Activated CD8-positive, alpha-beta memory T cell treated with anti-CD3 and anti-CD28 coated beads, Interleukin-2, amount 10 ng/mL, durations not matched to agents 7 days and 5 days (primary cell): ENCODE results near the gene MAST4. TPM values are rescaled to one million over a fixed set of nuclear protein-coding genes. Genes with fewer than 3 reads are reported as not detected.

Experiments
- ATAC-seq: fragments of 150-1000 bp; cut with Tn5 transposase; one replicate; pipeline ENCODE4 v1.10.0; 2021; ENCODE audit warnings: moderate library complexity
- CTCF ChIA-PET: fragments of 350-600 bp; sonication (Branson Sonifier 250); formaldehyde crosslinking; loops from one replicate; lab custom pipeline; 2021; ENCODE audit warnings: antibody characterized with exemption; lab: Charles Lee
- DNase-seq: peaks from one replicate; pipeline ENCODE4 v3.0.0-alpha.2; 2020
- H3K27ac Mint-ChIP-seq: one replicate; pipeline ENCODE4 v1.8.0; 2021; ENCODE audit warnings: mild to moderate bottlenecking, mixed read lengths
- H3K27me3 Mint-ChIP-seq: one replicate; pipeline ENCODE4 v1.8.0; 2021; ENCODE audit warnings: mixed read lengths
- H3K36me3 Mint-ChIP-seq: one replicate; pipeline ENCODE4 v1.8.0; 2021; ENCODE audit warnings: mild to moderate bottlenecking, mixed read lengths
- H3K4me1 Mint-ChIP-seq: one replicate; pipeline ENCODE4 v1.8.0; 2021; ENCODE audit warnings: mixed read lengths
- H3K4me3 Mint-ChIP-seq: one replicate; pipeline ENCODE4 v1.8.0; 2021; ENCODE audit warnings: mild to moderate bottlenecking, moderate library complexity, mixed read lengths
- H3K9me3 Mint-ChIP-seq: one replicate; pipeline ENCODE4 v1.8.0; 2022; ENCODE audit warnings: low read depth, mixed read lengths
- total RNA-seq, 2 experiments: library from RNA; stranded (reverse); gene quantifications; one replicate each; pipeline ENCODE4 v1.2.3, GENCODE V29; 2021

Gene MAST4
- total RNA-seq, 2 experiments from 2014 or later = 21.6 to 25.2 TPM

DNA sequence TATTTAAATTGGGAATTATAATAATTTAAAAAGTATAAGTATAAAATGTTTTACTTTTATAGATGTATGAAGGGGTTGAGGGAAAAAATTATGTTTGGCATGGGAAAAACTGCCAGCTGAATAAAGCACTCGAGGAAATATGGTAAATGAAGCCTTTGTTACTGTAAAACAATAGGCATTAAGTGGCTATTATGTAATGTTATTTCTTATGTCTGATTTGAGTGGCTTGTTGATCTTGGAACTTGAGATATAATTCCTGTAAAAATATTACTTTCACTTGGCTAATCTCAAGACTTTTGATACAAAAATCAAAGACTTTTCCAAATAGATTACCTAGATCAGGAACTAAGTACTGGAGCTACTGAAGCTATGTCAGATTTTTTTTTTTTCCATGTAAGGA is 417.5 kb downstream of the MAST4 start:
- H3K4me1 Mint-ChIP-seq = peaks cover 24% of the 10 kb centered on the region
- ATAC-seq = no peak
- H3K9me3 Mint-ChIP-seq = no peaks in the 10 kb centered on the region

DNA sequence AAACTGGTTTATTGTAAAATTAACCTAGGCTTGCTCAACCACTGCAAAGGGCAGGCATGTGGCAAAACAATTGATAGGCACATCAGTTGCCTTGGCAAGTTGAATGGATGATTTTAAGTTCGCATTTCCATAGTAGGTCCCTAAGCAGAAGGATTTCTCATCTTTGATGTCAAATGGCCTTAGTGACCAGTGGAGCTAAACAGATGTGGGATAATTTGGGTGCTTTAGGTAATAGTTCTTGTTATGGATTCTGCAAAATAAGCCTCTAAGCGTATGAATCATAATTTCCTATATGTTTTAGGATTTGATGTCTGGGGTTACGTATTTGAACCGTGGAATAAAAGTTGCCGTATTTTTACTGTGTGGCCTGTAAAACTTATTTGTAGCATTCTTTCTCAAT is 418.0 kb downstream of the MAST4 start:
- Mint-ChIP-seq H3K4me1 (peaks cover 20% of the 10 kb centered on the region), H3K27ac (no peak overlapping the region), H3K4me3 (no peak overlapping the region), H3K9me3 (no peaks in the 10 kb centered on the region), H3K27me3 (no peaks in the 10 kb centered on the region), H3K36me3 (peaks cover 4% of the 10 kb centered on the region)
- CTCF ChIA-PET = interaction anchor here (0.9 kb wide), 1 partner anchor 79 kb away, joined by 3 read pairs; no protein-coding TSS in a partner anchor
- DNase-seq (no peak), ATAC-seq (no peak)

More for the DNA sequence above, 417.5 kb downstream of the MAST4 start:
- no peaks in the 10 kb centered on the region for H3K27me3 Mint-ChIP-seq
- H3K27ac Mint-ChIP-seq = no peak overlapping the region
- DNase-seq = no peak
- peaks cover 4% of the 10 kb centered on the region for H3K36me3 Mint-ChIP-seq
- no peak overlapping the region for H3K4me3 Mint-ChIP-seq
- CTCF ChIA-PET = interaction anchor here (0.9 kb wide), 1 partner anchor 78 kb away, joined by 3 read pairs; no protein-coding TSS in a partner anchor

DNA sequence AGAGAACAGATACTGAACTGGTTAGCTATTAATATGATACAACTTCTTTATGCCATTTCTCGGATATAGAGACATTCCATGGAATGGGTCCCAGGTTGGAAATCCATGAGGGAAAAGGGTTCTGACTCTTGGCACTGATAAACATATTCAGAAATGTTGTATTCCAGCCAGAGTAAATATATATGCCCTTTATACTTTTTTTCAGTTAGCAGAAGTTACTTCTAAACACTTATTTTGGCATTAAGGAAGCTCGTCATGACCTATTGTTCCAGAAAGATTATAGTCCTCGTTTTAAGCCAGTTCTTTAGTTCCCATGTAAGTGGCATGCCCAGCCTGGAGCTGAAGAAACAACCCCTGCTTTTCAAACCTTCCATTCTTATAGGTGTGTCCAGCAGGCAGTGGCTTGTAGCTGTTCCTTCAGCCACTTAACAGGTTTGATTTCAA is 418.8 kb downstream of the MAST4 start:
- no peak overlapping the region for H3K27ac Mint-ChIP-seq
- H3K4me3 Mint-ChIP-seq = no peak overlapping the region
- DNase-seq (no peak), ATAC-seq (no peak)
- CTCF ChIA-PET = interaction anchor here (0.9 kb wide), 1 partner anchor 80 kb away, joined by 3 read pairs; no protein-coding TSS in a partner anchor
- H3K4me1 Mint-ChIP-seq = peaks cover 15% of the 10 kb centered on the region
- H3K27me3 Mint-ChIP-seq = no peaks in the 10 kb centered on the region
- H3K36me3 Mint-ChIP-seq = peaks cover 4% of the 10 kb centered on the region
- no peaks in the 10 kb centered on the region for H3K9me3 Mint-ChIP-seq

DNA sequence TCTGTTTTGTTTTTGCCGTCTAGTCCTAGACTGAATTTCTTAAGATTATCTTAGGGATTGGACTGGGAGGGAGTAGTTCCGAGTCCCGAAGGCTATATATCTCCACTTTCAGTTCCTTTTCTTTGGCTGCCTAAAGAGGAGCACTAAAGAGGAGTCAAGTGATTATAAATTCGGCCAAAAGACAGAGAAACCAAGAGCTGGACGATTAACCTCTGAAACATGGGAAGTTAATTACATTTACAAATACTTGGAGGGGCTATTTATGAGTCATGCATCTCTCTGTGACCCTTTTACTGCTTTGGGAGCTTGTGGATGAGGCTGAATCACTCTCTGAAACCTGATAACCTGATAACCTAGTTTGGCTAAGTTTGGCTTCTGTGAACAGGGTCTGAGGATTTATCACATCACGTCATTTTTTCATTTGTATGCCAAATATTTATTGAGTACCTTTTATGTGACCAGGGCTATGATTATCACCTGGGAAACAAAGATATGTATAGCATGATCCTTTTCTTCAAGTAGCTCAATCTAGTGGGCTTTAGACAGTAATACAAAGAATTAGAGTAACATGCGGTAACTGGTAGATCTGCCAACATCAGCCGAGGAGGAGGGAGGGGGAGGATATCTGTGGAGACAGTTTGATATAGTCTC is 419.5 kb downstream of the MAST4 start:
- no peak overlapping the region for H3K4me3 Mint-ChIP-seq
- no peaks in the 10 kb centered on the region for H3K27me3 Mint-ChIP-seq
- CTCF ChIA-PET = interaction anchor here (0.9 kb wide), 1 partner anchor 8 kb away, joined by 3 read pairs; no protein-coding TSS in a partner anchor
- ATAC-seq (no peak), DNase-seq (no peak)
- H3K4me1 Mint-ChIP-seq = peaks cover 15% of the 10 kb centered on the region
- H3K9me3 Mint-ChIP-seq = no peaks in the 10 kb centered on the region
- peaks cover 7% of the 10 kb centered on the region for H3K36me3 Mint-ChIP-seq
- no peak overlapping the region for H3K27ac Mint-ChIP-seq

DNA sequence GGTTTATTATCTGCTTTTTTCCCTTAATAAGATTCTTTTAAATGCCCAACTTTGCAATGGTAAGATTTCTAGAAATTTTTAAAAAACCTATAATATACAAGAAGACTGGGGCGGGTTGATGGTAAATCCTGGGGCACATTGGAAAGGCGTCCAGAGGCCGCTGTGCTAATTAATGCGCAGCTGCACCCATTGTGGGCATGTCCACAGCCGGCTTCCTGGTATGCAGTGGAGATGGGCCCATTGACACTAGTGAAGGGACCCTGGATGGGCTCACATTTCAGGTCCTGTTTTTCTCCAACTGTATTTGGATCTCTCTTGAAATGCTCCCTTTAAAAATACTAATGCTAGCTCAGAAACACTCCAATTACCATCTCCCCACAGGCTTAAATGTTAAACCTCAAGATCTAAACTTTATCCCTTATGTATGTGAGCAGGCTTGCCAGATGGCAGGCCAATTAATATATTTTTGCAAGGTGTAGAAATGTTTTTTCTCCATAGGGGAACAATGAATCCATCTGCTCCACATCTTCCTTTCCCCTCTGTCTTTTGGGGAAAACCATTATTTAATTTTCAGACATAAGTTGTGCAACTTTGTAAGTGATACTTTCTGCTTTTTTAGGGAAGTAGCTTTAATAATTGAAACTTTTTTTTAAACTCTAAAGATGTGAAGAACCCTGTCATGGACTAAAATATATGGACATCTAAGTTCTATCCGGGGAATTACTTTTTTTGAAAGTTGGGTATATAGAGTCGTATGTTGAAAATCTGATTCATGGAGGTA is 423.1 kb downstream of the MAST4 start:
- DNase-seq (no peak), ATAC-seq (no peak)
- H3K27ac Mint-ChIP-seq = no peak overlapping the region
- CTCF ChIA-PET = no interaction called here
- no peak overlapping the region for H3K4me3 Mint-ChIP-seq
- H3K36me3 Mint-ChIP-seq = peaks cover 7% of the 10 kb centered on the region
- no peaks in the 10 kb centered on the region for H3K9me3 Mint-ChIP-seq
- H3K4me1 Mint-ChIP-seq = peaks cover 12% of the 10 kb centered on the region
- H3K27me3 Mint-ChIP-seq = no peaks in the 10 kb centered on the region

DNA sequence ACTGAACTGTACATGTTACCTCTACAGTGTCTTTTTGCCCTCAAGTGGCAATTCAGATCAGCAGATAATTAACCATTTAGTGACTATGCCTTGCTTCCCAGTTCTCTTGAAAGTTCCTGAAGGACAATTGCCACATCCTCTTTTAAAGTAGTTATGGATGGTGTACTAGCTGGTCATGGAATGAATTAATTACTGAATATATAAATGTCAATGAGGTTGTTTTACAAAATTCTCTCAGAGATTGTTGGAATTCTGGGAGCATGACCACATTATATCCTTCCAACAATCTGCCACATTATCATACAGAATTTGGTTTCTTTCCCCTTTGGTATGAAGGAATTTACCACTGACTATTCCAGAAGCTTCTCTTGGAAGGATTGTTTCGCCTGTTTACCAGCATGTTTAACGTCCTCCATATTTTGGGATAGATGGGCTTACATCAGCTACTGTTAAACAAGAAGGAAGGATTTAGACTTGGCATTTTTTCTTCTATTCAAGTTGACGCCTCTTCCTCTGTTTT is 424.0 kb downstream of the MAST4 start:
- Mint-ChIP-seq H3K4me3 (no peak overlapping the region), H3K9me3 (no peaks in the 10 kb centered on the region), H3K4me1 (peaks cover 12% of the 10 kb centered on the region), H3K36me3 (peaks cover 7% of the 10 kb centered on the region), H3K27me3 (no peaks in the 10 kb centered on the region), H3K27ac (no peak overlapping the region)
- CTCF ChIA-PET = no interaction called here
- DNase-seq (no peak), ATAC-seq (no peak)

DNA sequence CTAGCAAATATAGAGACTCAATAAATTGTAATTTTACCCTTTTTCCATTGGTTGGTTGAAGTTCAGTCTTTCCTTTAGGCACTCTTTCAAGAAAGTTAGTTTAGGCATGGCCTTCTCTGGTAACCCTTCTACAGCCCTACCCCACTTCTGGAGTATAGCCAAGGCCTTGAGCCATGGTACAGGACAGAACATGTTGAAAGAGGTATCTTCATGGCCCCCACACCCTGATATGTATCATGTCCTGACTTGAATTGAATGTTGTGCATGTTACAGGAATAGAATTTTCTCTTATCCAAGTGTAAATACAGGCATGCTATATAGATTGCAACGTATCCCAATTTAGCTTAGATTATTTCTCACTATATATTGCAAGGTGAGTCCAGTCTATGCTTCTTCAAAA is 424.8 kb downstream of the MAST4 start:
- no peaks in the 10 kb centered on the region for H3K9me3 Mint-ChIP-seq
- peaks cover 7% of the 10 kb centered on the region for H3K36me3 Mint-ChIP-seq
- no peak for ATAC-seq
- H3K27me3 Mint-ChIP-seq = no peaks in the 10 kb centered on the region
- CTCF ChIA-PET = no interaction called here
- DNase-seq = no peak
- H3K27ac Mint-ChIP-seq = no peak overlapping the region
- H3K4me3 Mint-ChIP-seq = no peak overlapping the region
- peaks cover 12% of the 10 kb centered on the region for H3K4me1 Mint-ChIP-seq

DNA sequence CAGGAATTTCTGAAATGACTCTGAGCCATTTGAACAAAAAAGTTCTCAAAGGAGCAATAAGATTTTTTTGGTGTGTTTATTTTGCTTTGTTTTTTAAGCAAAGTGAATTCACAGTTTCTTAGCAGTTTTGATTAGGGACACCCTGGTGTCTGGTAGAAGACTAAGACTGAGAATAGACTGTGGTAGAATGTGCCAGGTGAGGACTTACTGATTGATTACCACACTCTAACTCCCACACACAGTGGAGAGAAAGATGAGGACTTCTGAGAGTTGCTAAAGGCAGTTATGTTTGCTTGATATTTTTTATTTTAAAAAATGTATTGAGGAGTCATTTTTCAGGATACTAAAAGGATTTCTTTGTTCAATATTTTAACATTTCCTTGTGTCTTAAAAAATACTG is 425.3 kb downstream of the MAST4 start:
- H3K27ac Mint-ChIP-seq = no peak overlapping the region
- CTCF ChIA-PET = no interaction called here

DNA sequence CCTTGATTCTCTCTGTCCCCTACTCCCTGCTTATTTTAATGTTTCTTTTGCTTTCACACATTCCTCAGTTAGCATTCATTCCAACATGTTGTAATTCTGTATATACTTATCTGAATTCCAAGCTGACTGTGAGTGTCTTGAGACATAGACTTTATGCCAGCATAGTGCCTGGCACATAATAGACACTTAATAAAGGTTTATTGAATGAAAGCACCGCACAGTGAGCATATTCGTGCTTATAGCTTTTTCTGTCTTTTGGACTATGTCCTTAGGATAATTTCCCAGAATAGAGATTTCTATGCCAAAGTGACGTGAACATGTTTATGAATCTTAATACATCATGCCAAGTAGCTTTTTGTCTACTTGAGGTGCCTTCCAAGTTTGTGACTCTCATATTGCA is 425.8 kb downstream of the MAST4 start:
- Mint-ChIP-seq H3K4me1 (peaks cover 12% of the 10 kb centered on the region), H3K27ac (no peak overlapping the region), H3K36me3 (peaks cover 7% of the 10 kb centered on the region), H3K27me3 (no peaks in the 10 kb centered on the region), H3K4me3 (no peak overlapping the region), H3K9me3 (no peaks in the 10 kb centered on the region)
- DNase-seq = no peak
- CTCF ChIA-PET = no interaction called here
- no peak for ATAC-seq

More for the DNA sequence above, 425.3 kb downstream of the MAST4 start:
- no peaks in the 10 kb centered on the region for H3K27me3 Mint-ChIP-seq
- ATAC-seq (peak; percentile 64), DNase-seq (no peak)
- peaks cover 12% of the 10 kb centered on the region for H3K4me1 Mint-ChIP-seq
- no peaks in the 10 kb centered on the region for H3K9me3 Mint-ChIP-seq
- H3K4me3 Mint-ChIP-seq = no peak overlapping the region
- peaks cover 7% of the 10 kb centered on the region for H3K36me3 Mint-ChIP-seq

DNA sequence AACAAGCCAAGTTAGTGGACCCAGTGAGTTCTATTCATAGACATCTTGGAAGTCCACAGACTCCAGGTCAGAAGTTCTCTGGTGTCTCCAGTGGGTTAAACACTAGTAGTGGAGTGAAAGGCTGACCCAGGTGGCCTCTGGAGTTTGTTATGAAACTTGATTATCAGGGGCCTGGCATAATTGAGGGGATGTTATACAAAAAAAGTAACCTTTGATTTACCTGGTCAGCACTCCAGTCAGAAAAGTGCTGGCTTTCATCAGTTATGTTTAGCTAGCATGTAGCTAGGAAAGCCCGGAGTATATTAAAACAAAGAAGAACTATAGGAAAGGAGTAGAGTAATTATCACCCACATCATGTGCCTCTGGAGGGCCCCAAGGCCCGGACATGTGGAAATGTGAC is 429.3 kb downstream of the MAST4 start:
- ATAC-seq (no peak), DNase-seq (no peak)
- CTCF ChIA-PET = no interaction called here
- Mint-ChIP-seq H3K9me3 (no peaks in the 10 kb centered on the region), H3K4me3 (no peak overlapping the region), H3K4me1 (peaks cover 25% of the 10 kb centered on the region), H3K27me3 (no peaks in the 10 kb centered on the region), H3K36me3 (peaks cover under 1% of the 10 kb centered on the region), H3K27ac (no peak overlapping the region)

DNA sequence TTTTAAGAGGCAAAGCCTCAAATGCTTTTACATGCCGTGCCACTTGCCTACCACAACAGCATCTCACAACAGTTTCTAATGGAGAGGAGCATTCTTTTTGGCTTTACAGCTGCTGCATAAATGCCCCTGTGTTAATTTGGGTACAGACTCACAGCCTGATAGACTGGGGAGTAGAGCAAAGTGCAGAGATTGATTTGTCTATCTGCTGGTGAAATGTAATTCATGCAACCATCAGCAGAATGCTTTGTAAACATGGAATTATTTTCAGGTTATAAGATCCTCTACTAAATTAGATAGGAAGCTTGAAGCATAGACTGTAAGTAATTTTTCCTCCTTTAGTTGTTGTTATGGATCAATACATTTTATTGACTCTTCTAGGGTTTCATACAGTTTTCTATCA is 430.1 kb downstream of the MAST4 start:
- H3K9me3 Mint-ChIP-seq = no peaks in the 10 kb centered on the region
- ATAC-seq = no peak
- no peak for DNase-seq
- CTCF ChIA-PET = no interaction called here
- no peak overlapping the region for H3K27ac Mint-ChIP-seq
- no peaks in the 10 kb centered on the region for H3K27me3 Mint-ChIP-seq
- peaks cover 27% of the 10 kb centered on the region for H3K4me1 Mint-ChIP-seq
- no peak overlapping the region for H3K4me3 Mint-ChIP-seq
- H3K36me3 Mint-ChIP-seq = no peaks in the 10 kb centered on the region

DNA sequence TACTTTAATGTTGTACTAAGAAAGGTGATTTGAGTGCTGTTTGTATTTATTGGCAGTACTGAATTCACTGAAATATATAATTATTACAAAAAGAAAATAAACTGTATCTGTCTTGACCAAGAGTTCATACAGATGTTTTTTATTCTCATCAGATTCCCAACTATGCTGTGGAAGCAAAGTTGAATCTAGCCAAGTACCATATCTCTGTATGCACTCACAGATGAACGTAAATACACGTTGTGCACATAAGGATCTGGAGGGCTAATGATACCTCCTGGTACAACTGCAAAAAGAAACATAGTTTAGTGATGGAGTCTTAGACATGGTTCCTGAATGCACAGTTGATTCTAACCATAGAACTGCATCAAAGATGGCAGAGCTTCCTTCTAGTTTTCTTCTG is 431.0 kb downstream of the MAST4 start:
- no peaks in the 10 kb centered on the region for H3K36me3 Mint-ChIP-seq
- DNase-seq = no peak
- no peaks in the 10 kb centered on the region for H3K27me3 Mint-ChIP-seq
- H3K4me1 Mint-ChIP-seq = peaks cover 29% of the 10 kb centered on the region
- ATAC-seq = no peak
- H3K9me3 Mint-ChIP-seq = no peaks in the 10 kb centered on the region
- no peak overlapping the region for H3K27ac Mint-ChIP-seq
- CTCF ChIA-PET = no interaction called here
- no peak overlapping the region for H3K4me3 Mint-ChIP-seq

DNA sequence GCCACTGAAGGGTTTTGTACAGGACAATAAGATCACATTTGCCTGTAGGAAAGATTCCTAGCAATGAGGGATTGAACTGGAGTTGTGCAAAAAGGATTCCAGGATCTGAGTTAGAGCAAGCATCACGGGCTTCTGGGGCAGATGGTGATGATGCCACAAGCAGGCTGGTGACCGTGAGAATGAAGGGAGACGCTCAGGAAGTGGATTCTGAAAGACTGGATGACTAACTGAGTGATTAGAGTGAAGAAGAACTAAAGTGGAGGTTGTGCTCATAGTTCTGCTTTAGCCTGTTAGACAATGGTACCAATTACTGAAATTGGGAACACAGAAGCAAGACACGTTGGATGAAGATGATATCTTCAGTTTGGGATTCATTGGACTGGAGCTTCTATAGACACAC is 432.2 kb downstream of the MAST4 start:
- DNase-seq (no peak), ATAC-seq (no peak)
- no peaks in the 10 kb centered on the region for H3K9me3 Mint-ChIP-seq
- H3K36me3 Mint-ChIP-seq = no peaks in the 10 kb centered on the region
- CTCF ChIA-PET = no interaction called here
- no peaks in the 10 kb centered on the region for H3K27me3 Mint-ChIP-seq
- no peak overlapping the region for H3K4me3 Mint-ChIP-seq
- no peak overlapping the region for H3K27ac Mint-ChIP-seq
- H3K4me1 Mint-ChIP-seq = peaks cover 32% of the 10 kb centered on the region

DNA sequence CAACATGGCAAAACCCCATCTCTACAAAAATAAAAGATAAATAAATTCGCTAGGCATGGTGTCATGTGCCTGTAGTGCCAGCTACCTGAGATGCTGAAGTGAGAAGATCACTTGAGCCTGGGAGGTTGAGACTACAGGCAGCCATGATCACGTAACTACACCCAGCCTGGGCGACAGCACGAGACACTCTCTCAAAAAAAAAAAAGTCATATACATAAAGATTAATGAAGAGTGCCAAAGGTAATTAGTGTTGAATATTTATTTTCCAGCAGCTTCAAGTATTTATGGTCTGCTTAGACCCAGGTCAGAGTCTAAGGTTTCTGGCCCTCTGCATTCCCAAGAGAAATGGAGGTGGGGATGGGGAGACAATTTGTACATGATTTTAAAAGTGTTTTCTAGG is 432.7 kb downstream of the MAST4 start:
- peaks cover 34% of the 10 kb centered on the region for H3K4me1 Mint-ChIP-seq
- no peaks in the 10 kb centered on the region for H3K9me3 Mint-ChIP-seq
- H3K36me3 Mint-ChIP-seq = no peaks in the 10 kb centered on the region
- no peaks in the 10 kb centered on the region for H3K27me3 Mint-ChIP-seq
- CTCF ChIA-PET = no interaction called here
- DNase-seq = no peak
- no peak for ATAC-seq
- no peak overlapping the region for H3K4me3 Mint-ChIP-seq
- no peak overlapping the region for H3K27ac Mint-ChIP-seq
